GM12878 (cell line): ENCODE data around the gene SLC12A3. TPM values are rescaled to one million over a fixed set of nuclear protein-coding genes. Genes with fewer than 3 reads are reported as not detected.

Experiments
- BCL11A ChIP-seq: IDR thresholded peaks from 2 replicates; pipeline ENCODE4 v1.6.1; 2011; ENCODE audit warnings: low read depth, low read length
- CEBPB ChIP-seq, 2 experiments: fragments of 150-350 bp in 1 of 2; IDR thresholded peaks; 2 replicates each; pipeline ENCODE4 v1.6.1; 2012 to 2014; ENCODE audit warnings: low read depth in 2 of 2, low read length in 2 of 2, borderline replicate concordance in 1 of 2, inconsistent platforms in 1 of 2
- CREM ChIP-seq: IDR thresholded peaks from 2 replicates; pipeline ENCODE4 v1.6.1; 2014; ENCODE audit warnings: antibody characterized with exemption, low read depth
- CTCF ChIP-seq, 3 experiments: IDR thresholded peaks in 2 of 3; conservative IDR thresholded peaks in 1 of 3; 2 replicates each; pipeline ENCODE4 v1.5.1; 2011; ENCODE audit warnings: low read depth in 3 of 3, low read length in 3 of 3, mild to moderate bottlenecking in 3 of 3, control low read depth in 2 of 3, moderate library complexity in 2 of 3, inconsistent platforms in 1 of 3, mixed read lengths in 1 of 3; ENCODE audit not compliant: control insufficient read depth in 2 of 3, insufficient read depth in 1 of 3; ENCODE audit errors: extremely low read depth in 1 of 3
- GATAD2B ChIP-seq: fragments of 450-650 bp; conservative IDR thresholded peaks from 2 replicates; pipeline ENCODE4 v1.6.1; 2017; ENCODE audit warnings: low read depth, mild to moderate bottlenecking, moderate library complexity
- IRF4 ChIP-seq: IDR thresholded peaks from 2 replicates; pipeline ENCODE4 v1.6.1; 2011; ENCODE audit warnings: low read depth, low read length
- KAT2A ChIP-seq: conservative IDR thresholded peaks from 2 replicates; pipeline ENCODE4 v1.6.1; 2011; ENCODE audit warnings: low read depth, low read length; ENCODE audit not compliant: control insufficient read depth
- NBN ChIP-seq: fragments of 450-650 bp; IDR thresholded peaks from 2 replicates; pipeline ENCODE4 v1.6.1; 2016
- NR2C1 ChIP-seq: fragments of 450-650 bp; IDR thresholded peaks from 2 replicates; pipeline ENCODE4 v1.6.1; 2017; ENCODE audit warnings: antibody characterized with exemption, mild to moderate bottlenecking, moderate library complexity
- NR2F1 ChIP-seq: fragments of 450-650 bp; conservative IDR thresholded peaks from 2 replicates; pipeline ENCODE4 v1.6.1; 2017; ENCODE audit warnings: mild to moderate bottlenecking
- RUNX3 ChIP-seq: IDR thresholded peaks from 2 replicates; pipeline ENCODE4 v1.6.1; 2012; ENCODE audit warnings: low read length, inconsistent platforms
- TCF12 ChIP-seq: IDR thresholded peaks from 2 replicates; pipeline ENCODE4 v1.6.1; 2011; ENCODE audit warnings: low read depth, mild to moderate bottlenecking, low read length
- YY1 ChIP-seq: IDR thresholded peaks from 2 replicates; pipeline ENCODE4 v1.6.1; 2011; ENCODE audit warnings: low read depth, mild to moderate bottlenecking, low read length
- ZNF687 ChIP-seq: fragments of 450-650 bp; IDR thresholded peaks from 2 replicates; pipeline ENCODE4 v1.6.1; 2017; ENCODE audit warnings: mild to moderate bottlenecking, moderate library complexity
- polyA plus RNA-seq, 11 experiments: library from polyadenylated mRNA; depleted of rRNA in 4 of 11; unstranded in 6 of 11; stranded (reverse) in 5 of 11; fragments of >200 nt; fragmentation: Nextera tagmentation in 4 of 11; fragmentation: Illumina TruSeq in 1 of 11; extraction: Ambion mirVana in 4 of 11; extraction: Trizol in 1 of 11; gene quantifications; 1 replicate in 1 of 11; 2 replicates in 10 of 11; pipeline versions ENCODE4 v1.2.1 to v1.2.3, GENCODE V29; 2011 to 2016; ENCODE audit warnings: inconsistent platforms in 2 of 11, missing spikeins in 2 of 11, low read depth in 1 of 11
- total RNA-seq, 4 experiments: library from RNA; depleted of rRNA in 3 of 4; stranded (reverse); fragments of >200 nt in 3 of 4; fragmentation: Illumina TruSeq in 1 of 4; extraction: Trizol in 1 of 4; gene quantifications; 2 replicates each; pipeline versions ENCODE4 v1.2.1 to v1.2.3, GENCODE V29; 2013 to 2021

Gene SLC12A3
- total and polyA plus RNA-seq, 10 of the 15 experiments (the other 5 are each of a cell fraction or from before 2014, with no cell fraction given): 0.05 to 6.3 (median 3.1) TPM

GRCh38 chr16:56950881-56951771, 86.1 kb downstream of the SLC12A3 start (continued):
- TF ChIP-seq ZNF687: peak; percentile 62; the same call in 1 of the 2 replicates
- TF ChIP-seq GATAD2B: peak; percentile 87
- peak; percentile 64; the same call in 1 of the 2 replicates for TF ChIP-seq BCL11A
- peak; percentile 44 for TF ChIP-seq RUNX3
- peak; percentile 75; the same call in 1 of the 2 replicates for TF ChIP-seq NBN
- TF ChIP-seq NR2C1: no peak
- TF ChIP-seq CEBPB (IDR thresholded peaks at IDR 0.05; ENCODE audit: borderline replicate concordance in 1 of 2, low read depth in 2 of 2, low read length in 2 of 2): no peak
- peak; percentile 33; the same call in 1 of the 2 replicates for TF ChIP-seq YY1
- peak; percentile 73 for TF ChIP-seq NR2F1
- no peak for TF ChIP-seq KAT2A
- peak; percentile 73; the same call in 1 of the 2 replicates for TF ChIP-seq TCF12
- TF ChIP-seq IRF4: 0 out of 2 replicates have a peak, but pooled peaks have one; percentile 31
- TF ChIP-seq CREM: peak; percentile 33; the same call in 1 of the 2 replicates
- TF ChIP-seq CTCF (IDR thresholded peaks at IDR 0.05 in 2 of 3, conservative IDR thresholded peaks at IDR 0.05 in 1 of 3; ENCODE audit: control insufficient read depth in 2 of 3, extremely low read depth in 1 of 3, insufficient read depth in 1 of 3, low read depth in 3 of 3, low read length in 3 of 3): peak; percentile 71 to 90 (median 89)
